ENCODE results near the gene SLC22A31. TPM values are rescaled to one million over a fixed set of nuclear protein-coding genes. Genes with fewer than 3 reads are reported as not detected.
"Not testable (repeated sequence)": the region's sequence is repeated elsewhere in the genome, so short reads cannot be mapped to it uniquely, and the experiment has no call there.

SLC22A31 gene
- total RNA-seq, 1 experiment from 2014 or later: 53.7 TPM

- H4K20me1 ChIP-seq (ENCODE audit: insufficient read depth); POLR2A ChIA-PET; H3K79me2 ChIP-seq (ENCODE audit: insufficient read depth, low read length); H3K9me2 ChIP-seq (ENCODE audit: insufficient read depth); H3K4me3 ChIP-seq (replicated peaks in 1 of 2; ENCODE audit: low read depth in 1 of 2, low read length in 2 of 2); H3K9me3 ChIP-seq (ENCODE audit: control insufficient read depth in 1 of 2, insufficient read depth in 1 of 2, low read depth in 1 of 2, low read length in 2 of 2); H3K9ac ChIP-seq (ENCODE audit: low read length); intact Hi-C loops (cut with micrococcal nuclease); H3K4me2 ChIP-seq (ENCODE audit: low read length); H3K27me3 ChIP-seq (ENCODE audit: insufficient read depth, low read length); RAD21 ChIA-PET (ENCODE audit: low non-redundant PET in 1 of 2, low total read pairs in 2 of 2, uncharacterized antibody in 2 of 2, unreplicated experiment in 2 of 2); ATAC-seq; H3K36me3 ChIP-seq (ENCODE audit: control insufficient read depth in 1 of 2, insufficient read depth in 2 of 2, low read length in 2 of 2); H3K27ac ChIP-seq (ENCODE audit: low read depth, low read length); BruUV-seq (replicated peaks); DNase-seq (ENCODE audit: low read depth, low spot score); H2AFZ ChIP-seq (ENCODE audit: low read depth, low read length, poor library complexity, severe bottlenecking): not testable (repeated sequence)
- peaks cover 0 to 26% of the 10 kb centered on the region in 2 experiments; a peak in 2 of 4 replicates for H3K4me1 ChIP-seq (ENCODE audit: control insufficient read depth in 1 of 2, insufficient read depth in 2 of 2, low read length in 2 of 2)
- CTCF ChIA-PET: interaction anchor here (0.8 kb wide), 1 partner anchor 451 kb away, joined by 3 read pairs; no protein-coding TSS in a partner anchor
Observed at GRCh38 chr16:89188471-89189357, 11.6 kb downstream of the SLC22A31 start.

GRCh38 chr16:89187770-89188392, 12.5 kb downstream of the SLC22A31 start:
- H3K36me3 ChIP-seq (ENCODE audit: control insufficient read depth in 1 of 2, insufficient read depth in 2 of 2, low read length in 2 of 2): no peaks in the 10 kb centered on the region
- RAD21 ChIA-PET (ENCODE audit: low non-redundant PET in 1 of 2, low total read pairs in 2 of 2, uncharacterized antibody in 2 of 2, unreplicated experiment in 2 of 2): no interaction called here
- no peaks in the 10 kb centered on the region for H3K79me2 ChIP-seq (ENCODE audit: insufficient read depth, low read length)
- CTCF ChIA-PET: interaction anchor here (0.9 kb wide), 1 partner anchor 17 kb away, joined by 4 read pairs; the partner anchor contains the start of gene CDH15
- intact Hi-C loops (cut with micrococcal nuclease): no loop called here
- TF ChIP-seq POLR2A (IDR thresholded peaks at IDR 0.05; ENCODE audit: borderline replicate concordance, extremely low read depth, insufficient read depth, insufficient read length): no peak
- no peak for TF ChIP-seq EGR1 (IDR thresholded peaks at IDR 0.05; ENCODE audit: low read depth)
- no peak for TF ChIP-seq ATF3 (IDR thresholded peaks at IDR 0.05)
- no peak for TF ChIP-seq FOSL1 (IDR thresholded peaks at IDR 0.05; ENCODE audit: low read depth)
- no peak for TF ChIP-seq TCF7L2 (IDR thresholded peaks at IDR 0.05; ENCODE audit: borderline replicate concordance, extremely low read depth, insufficient read depth, insufficient read length)
- TF ChIP-seq POLR2AphosphoS5 (IDR thresholded peaks at IDR 0.05; ENCODE audit: low read depth, low read length): no peak
- no peak for TF ChIP-seq SRF (IDR thresholded peaks at IDR 0.05; ENCODE audit: low read depth)
- no peak for TF ChIP-seq JUND (IDR thresholded peaks at IDR 0.05)
- TF ChIP-seq EZH2 (IDR thresholded peaks at IDR 0.05): no peak
- TF ChIP-seq EZH2phosphoT487 (IDR thresholded peaks at IDR 0.05; ENCODE audit: borderline replicate concordance): no peak
- no peak for TF ChIP-seq ELF1 (IDR thresholded peaks at IDR 0.05; ENCODE audit: borderline replicate concordance, low read depth)
- no peak overlapping the region for H3K9ac ChIP-seq (ENCODE audit: low read length)
- no TSS peak for BruUV-seq (replicated peaks)
- peak; percentile 26 for ATAC-seq
- no peak overlapping the region for H3K4me2 ChIP-seq (ENCODE audit: low read length)
- no peak for DNase-seq (ENCODE audit: low read depth, low spot score)
- peaks cover 0 to 19% of the 10 kb centered on the region in 2 experiments; a peak in 2 of 4 replicates for H3K4me1 ChIP-seq (ENCODE audit: control insufficient read depth in 1 of 2, insufficient read depth in 2 of 2, low read length in 2 of 2)
- H3K9me3 ChIP-seq (ENCODE audit: control insufficient read depth in 1 of 2, insufficient read depth in 1 of 2, low read depth in 1 of 2, low read length in 2 of 2): no peaks in the 10 kb centered on the region
- H4K20me1 ChIP-seq (ENCODE audit: insufficient read depth): no peaks in the 10 kb centered on the region
- no peak overlapping the region; the same call in 1 of the 2 replicates for H3K27ac ChIP-seq (ENCODE audit: low read depth, low read length)
- POLR2A ChIA-PET: no interaction called here
- no peak overlapping the region for H3K4me3 ChIP-seq (replicated peaks in 1 of 2; ENCODE audit: low read depth in 1 of 2, low read length in 2 of 2)
- no peaks in the 10 kb centered on the region for H3K9me2 ChIP-seq (ENCODE audit: insufficient read depth)
- no peaks in the 10 kb centered on the region for H3K27me3 ChIP-seq (ENCODE audit: insufficient read depth, low read length)
- H2AFZ ChIP-seq (ENCODE audit: low read depth, low read length, poor library complexity, severe bottlenecking): no peak overlapping the region

Measured in HCT116 (cell line).